IMR-90 (cell line): ENCODE measurements around the gene TCF4. TPM values are rescaled to one million over a fixed set of nuclear protein-coding genes. Genes with fewer than 3 reads are reported as not detected.

Experiments used
- ATAC-seq: fragments of 200-7000 bp; cut with Tn5 transposase; 2 replicates; pipeline ENCODE4 v1.9.1; 2020; ENCODE audit warnings: low read depth, mild to moderate bottlenecking, moderate library complexity
- BruUV-seq: library from RNA; stranded (reverse); fragments of 400-500 nt; replicated peaks from 2 replicates; lab custom pipeline; 2021; lab: Mats Ljungman, UMichigan
- CTCF ChIA-PET: fragments of 300-600 bp; formaldehyde crosslinking; extraction: SDS; loops from one replicate; lab custom pipeline; 2021; ENCODE audit warnings: antibody characterized with exemption; lab: Yijun Ruan, JAX
- POLR2A ChIA-PET: fragments of 300-600 bp; sonication (Branson Sonifier 250); formaldehyde crosslinking; loops from one replicate; lab custom pipeline; 2022; ENCODE audit warnings: antibody characterized with exemption; ENCODE audit not compliant: unreplicated experiment; lab: Charles Lee
- DNase-seq: peaks from one replicate; pipeline ENCODE4 v3.0.0; 2013
- H2AFZ ChIP-seq: replicated peaks from 2 replicates; pipeline ENCODE3; 2013; ENCODE audit warnings: low read length, mild to moderate bottlenecking; ENCODE audit not compliant: poor library complexity
- H2AK5ac ChIP-seq: 2 replicates; pipeline ENCODE4 v1.6.1; 2013; ENCODE audit warnings: low read depth, low read length, inconsistent platforms
- H2AK9ac ChIP-seq: replicated peaks from 2 replicates; pipeline ENCODE3; 2013; ENCODE audit warnings: mild to moderate bottlenecking, low read depth, low read length, moderate library complexity; ENCODE audit not compliant: poor library complexity
- H2BK120ac ChIP-seq: 2 replicates; pipeline ENCODE4 v1.6.1; 2013; ENCODE audit warnings: low read depth, low read length, inconsistent platforms
- H2BK15ac ChIP-seq: 3 replicates; pipeline ENCODE4 v1.6.1; 2013; ENCODE audit warnings: low read depth, low read length, inconsistent platforms
- H2BK20ac ChIP-seq: 2 replicates; pipeline ENCODE4 v1.6.1; 2013; ENCODE audit warnings: low read depth, mild to moderate bottlenecking, inconsistent platforms, low read length, moderate library complexity
- H2BK5ac ChIP-seq: 2 replicates; pipeline ENCODE4 v1.6.1; 2013; ENCODE audit warnings: mild to moderate bottlenecking, low read depth, low read length, inconsistent platforms; ENCODE audit not compliant: poor library complexity, severe bottlenecking
- H3K14ac ChIP-seq: replicated peaks from 2 replicates; pipeline ENCODE4 v1.6.1; 2013; ENCODE audit warnings: low read depth, low read length, inconsistent platforms
- H3K18ac ChIP-seq: 2 replicates; pipeline ENCODE4 v1.6.1; 2013; ENCODE audit warnings: low read depth, low read length, control low read depth
- H3K23ac ChIP-seq: 2 replicates; pipeline ENCODE4 v1.6.1; 2013; ENCODE audit warnings: low read depth, low read length, inconsistent platforms
- H3K27ac ChIP-seq: 2 replicates; pipeline ENCODE4 v1.5.1; 2013; ENCODE audit warnings: mild to moderate bottlenecking, control low read depth, low read length; ENCODE audit not compliant: insufficient read depth
- H3K27me3 ChIP-seq: 2 replicates; pipeline ENCODE4 v1.6.1; 2013; ENCODE audit warnings: low read length; ENCODE audit not compliant: control insufficient read depth, insufficient read depth
- H3K36me3 ChIP-seq: 2 replicates; pipeline ENCODE4 v1.6.1; 2013; ENCODE audit warnings: low read length, mixed read lengths; ENCODE audit not compliant: control insufficient read depth, insufficient read depth
- H3K4ac ChIP-seq: 2 replicates; pipeline ENCODE4 v1.6.1; 2013; ENCODE audit warnings: low read depth, low read length, inconsistent platforms
- H3K4me1 ChIP-seq: 2 replicates; pipeline ENCODE4 v1.6.1; 2013; ENCODE audit warnings: low read length, mixed read lengths; ENCODE audit not compliant: control insufficient read depth, insufficient read depth
- H3K4me2 ChIP-seq: 2 replicates; pipeline ENCODE4 v1.6.1; 2013; ENCODE audit warnings: low read depth, mild to moderate bottlenecking, control low read depth, low read length, moderate library complexity
- H3K4me3 ChIP-seq: 2 replicates; pipeline ENCODE4 v1.5.1; 2013; ENCODE audit warnings: low read depth, mild to moderate bottlenecking, control low read depth, low read length, moderate library complexity; ENCODE audit not compliant: insufficient read depth
- H3K56ac ChIP-seq: 2 replicates; pipeline ENCODE4 v1.6.1; 2013; ENCODE audit warnings: low read length, inconsistent platforms; ENCODE audit not compliant: insufficient read depth; ENCODE audit errors: extremely low read depth
- H3K79me1 ChIP-seq, 2 experiments: 2 replicates each; pipeline ENCODE4 v1.6.1; 2013; ENCODE audit warnings: low read length in 2 of 2, inconsistent platforms in 1 of 2, low read depth in 1 of 2
- H3K9ac ChIP-seq: 2 replicates; pipeline ENCODE4 v1.6.1; 2013; ENCODE audit warnings: low read depth, low read length, control low read depth
- H3K9me1 ChIP-seq: 2 replicates; pipeline ENCODE4 v1.6.1; 2013; ENCODE audit warnings: low read length, inconsistent platforms; ENCODE audit not compliant: insufficient read depth
- H3K9me3 ChIP-seq: 2 replicates; pipeline ENCODE4 v1.6.1; 2013; ENCODE audit warnings: low read length; ENCODE audit not compliant: control insufficient read depth, insufficient read depth
- H4K20me1 ChIP-seq: 2 replicates; pipeline ENCODE4 v1.6.1; 2013; ENCODE audit warnings: low read length, inconsistent platforms; ENCODE audit not compliant: insufficient read depth
- H4K5ac ChIP-seq: 2 replicates; pipeline ENCODE4 v1.6.1; 2013; ENCODE audit warnings: mild to moderate bottlenecking, low read depth, low read length, control low read depth
- H4K8ac ChIP-seq, 2 experiments: 2 replicates each; pipeline ENCODE4 v1.6.1; 2013; ENCODE audit warnings: low read depth in 2 of 2, low read length in 2 of 2, control low read depth in 1 of 2, inconsistent platforms in 1 of 2
- H4K91ac ChIP-seq: 2 replicates; pipeline ENCODE4 v1.6.1; 2013; ENCODE audit warnings: low read depth, low read length, inconsistent platforms; ENCODE audit not compliant: insufficient read depth
- BHLHE40 ChIP-seq: fragments of 150-350 bp; IDR thresholded peaks from 2 replicates; pipeline ENCODE4 v1.6.1; 2016; ENCODE audit warnings: mild to moderate bottlenecking, low read depth, low read length
- CEBPB ChIP-seq: IDR thresholded peaks from 2 replicates; pipeline ENCODE4 v1.6.1; 2012; ENCODE audit warnings: low read depth, low read length, improper control_type of control experiment
- CHD1 ChIP-seq: IDR thresholded peaks from 2 replicates; pipeline ENCODE4 v1.6.1; 2012; ENCODE audit warnings: low read depth, low read length, improper control_type of control experiment
- CTCF ChIP-seq: conservative IDR thresholded peaks from 2 replicates; pipeline ENCODE4 v1.5.1; 2012; ENCODE audit warnings: mild to moderate bottlenecking, low read depth, low read length, improper control_type of control experiment
- FOS ChIP-seq: fragments of 150-350 bp; IDR thresholded peaks from 2 replicates; pipeline ENCODE4 v1.6.1; 2016; ENCODE audit warnings: low read depth, low read length
- MAFK ChIP-seq: IDR thresholded peaks from 2 replicates; pipeline ENCODE4 v1.6.1; 2012; ENCODE audit warnings: low read depth, low read length, improper control_type of control experiment
- MAZ ChIP-seq: IDR thresholded peaks from 2 replicates; pipeline ENCODE4 v1.6.1; 2012; ENCODE audit warnings: low read depth, mild to moderate bottlenecking, low read length, improper control_type of control experiment, moderate library complexity, borderline replicate concordance
- MXI1 ChIP-seq: IDR thresholded peaks from 2 replicates; pipeline ENCODE4 v1.6.1; 2012; ENCODE audit warnings: low read depth, mild to moderate bottlenecking, low read length, moderate library complexity, borderline replicate concordance
- NFE2L2 ChIP-seq: fragments of 150-350 bp; IDR thresholded peaks from 2 replicates; pipeline ENCODE4 v1.6.1; 2016; ENCODE audit warnings: low read depth, mild to moderate bottlenecking, low read length
- POLR2A ChIP-seq: IDR thresholded peaks from 2 replicates; pipeline ENCODE4 v1.6.1; 2012; ENCODE audit warnings: mild to moderate bottlenecking, low read depth, low read length
- RAD21 ChIP-seq: IDR thresholded peaks from 2 replicates; pipeline ENCODE4 v1.6.1; 2012; ENCODE audit warnings: low read length, improper control_type of control experiment
- RCOR1 ChIP-seq: IDR thresholded peaks from 2 replicates; pipeline ENCODE4 v1.6.1; 2012; ENCODE audit warnings: mild to moderate bottlenecking, low read length, improper control_type of control experiment; ENCODE audit not compliant: insufficient replicate concordance
- RFX5 ChIP-seq: IDR thresholded peaks from 2 replicates; pipeline ENCODE4 v1.8.0; 2012; ENCODE audit warnings: low read depth, mild to moderate bottlenecking, low read length, moderate library complexity
- SMC3 ChIP-seq: fragments of 150-350 bp; IDR thresholded peaks from 2 replicates; pipeline ENCODE4 v1.6.1; 2016; ENCODE audit warnings: low read depth, mild to moderate bottlenecking, antibody characterized with exemption, low read length, moderate library complexity
- WGBS, 2 experiments: methylation state at CpG; one replicate each; pipeline versions ENCODE4 v1.1.5 to v1.1.7; 2013; ENCODE audit warnings: missing lambda C conversion rate in 2 of 2; ENCODE audit not compliant: insufficient read length in 1 of 2; ENCODE audit errors: extremely low coverage in 2 of 2; 5-methylcytosine and 5-hydroxymethylcytosine counted together
- dilution Hi-C: fragments of 300-500 bp; cut with HindIII; formaldehyde crosslinking; loops from one replicate; pipeline ENCODE4 v1.14.3; 2018; ENCODE audit warnings: low sequenced_read_pairs; ENCODE audit not compliant: unreplicated experiment
- in situ Hi-C: fragments of 300-500 bp; cut with MboI; formaldehyde crosslinking; loops from 3 replicates; pipeline ENCODE4 v1.14.3; 2019; ENCODE audit warnings: low sequenced_read_pairs, inconsistent platforms, mixed read lengths
- intact Hi-C: fragments of 100-400 bp; cut with micrococcal nuclease; formaldehyde crosslinking; loops from 2 replicates; pipeline ENCODE4 v1.10.0; 2022
- polyA plus RNA-seq, 3 experiments: library from polyadenylated mRNA; depleted of rRNA; stranded (reverse); fragments of >200 nt; gene quantifications; 2 replicates each; pipeline ENCODE4 v1.2.3, GENCODE V29; 2012; ENCODE audit warnings: low replicate concordance in 1 of 3
- total RNA-seq: library from RNA; depleted of rRNA; stranded (reverse); fragments of >200 nt; gene quantifications from 2 replicates; pipeline ENCODE4 v1.2.3, GENCODE V29; 2012
- TF ChIP-seq, protein P1 (sequence below): fragments of 150-350 bp; IDR thresholded peaks from 2 replicates; pipeline ENCODE4 v1.6.1; 2017; ENCODE audit warnings: mild to moderate bottlenecking, antibody characterized with exemption, low read length, low read depth
- TF ChIP-seq, protein P2 (sequence below): fragments of 150-350 bp; IDR thresholded peaks from 2 replicates; pipeline ENCODE4 v1.6.1; 2016; ENCODE audit warnings: low read depth, mild to moderate bottlenecking, low read length, moderate library complexity, borderline replicate concordance

Gene TCF4
- total and polyA plus RNA-seq, 2 of the 4 experiments (the other 2 are of a cell fraction) = 30.0 to 87.1 TPM

DNA sequence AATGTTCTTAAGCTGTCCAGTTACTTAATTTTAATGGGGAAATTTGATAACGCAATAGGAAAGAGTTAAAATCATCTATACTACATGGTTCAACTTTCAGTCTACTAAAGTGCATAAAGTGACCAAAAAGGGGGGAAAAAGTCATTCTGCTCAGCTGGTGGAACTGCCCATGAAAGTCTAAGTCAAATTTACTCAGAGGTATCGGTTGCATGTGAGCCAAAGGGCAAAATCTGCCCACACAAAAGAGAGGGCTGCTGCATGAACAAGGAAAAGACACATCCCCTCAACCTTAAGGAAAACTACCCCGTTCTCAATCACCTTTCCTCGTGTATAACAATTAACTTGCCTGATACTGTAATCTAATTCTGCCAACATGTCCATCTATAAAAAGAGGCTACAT is 126.1 kb downstream of the TCF4 start:
- no peak overlapping the region for H4K8ac ChIP-seq
- H3K9ac ChIP-seq = no peak overlapping the region
- no CpG with 5 or more reads among the region's 4 CpGs for WGBS, 2 experiments
- no peaks in the 10 kb centered on the region for H3K27me3 ChIP-seq
- no peak for DNase-seq
- H4K91ac ChIP-seq = no peak overlapping the region
- no peak overlapping the region for H3K14ac ChIP-seq
- H3K4me1 ChIP-seq = peaks cover 6% of the 10 kb centered on the region
- TF ChIP-seq, protein P1, sequence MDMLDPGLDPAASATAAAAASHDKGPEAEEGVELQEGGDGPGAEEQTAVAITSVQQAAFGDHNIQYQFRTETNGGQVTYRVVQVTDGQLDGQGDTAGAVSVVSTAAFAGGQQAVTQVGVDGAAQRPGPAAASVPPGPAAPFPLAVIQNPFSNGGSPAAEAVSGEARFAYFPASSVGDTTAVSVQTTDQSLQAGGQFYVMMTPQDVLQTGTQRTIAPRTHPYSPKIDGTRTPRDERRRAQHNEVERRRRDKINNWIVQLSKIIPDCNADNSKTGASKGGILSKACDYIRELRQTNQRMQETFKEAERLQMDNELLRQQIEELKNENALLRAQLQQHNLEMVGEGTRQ = no peak
- TF ChIP-seq FOS (no peak), RFX5 (no peak), RAD21 (no peak), POLR2A (no peak), RCOR1 (no peak), MXI1 (no peak), CHD1 (no peak), MAZ (no peak), MAFK (no peak), SMC3 (no peak), CTCF (no peak), NFE2L2 (no peak), BHLHE40 (no peak), CEBPB (no peak)
- TF ChIP-seq, protein P2, sequence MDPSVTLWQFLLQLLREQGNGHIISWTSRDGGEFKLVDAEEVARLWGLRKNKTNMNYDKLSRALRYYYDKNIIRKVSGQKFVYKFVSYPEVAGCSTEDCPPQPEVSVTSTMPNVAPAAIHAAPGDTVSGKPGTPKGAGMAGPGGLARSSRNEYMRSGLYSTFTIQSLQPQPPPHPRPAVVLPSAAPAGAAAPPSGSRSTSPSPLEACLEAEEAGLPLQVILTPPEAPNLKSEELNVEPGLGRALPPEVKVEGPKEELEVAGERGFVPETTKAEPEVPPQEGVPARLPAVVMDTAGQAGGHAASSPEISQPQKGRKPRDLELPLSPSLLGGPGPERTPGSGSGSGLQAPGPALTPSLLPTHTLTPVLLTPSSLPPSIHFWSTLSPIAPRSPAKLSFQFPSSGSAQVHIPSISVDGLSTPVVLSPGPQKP = no peak
- H2BK120ac ChIP-seq = no peak overlapping the region
- intact Hi-C loops = no loop called here
- no peak overlapping the region for H3K56ac ChIP-seq
- H4K20me1 ChIP-seq = no peaks in the 10 kb centered on the region; the same call in 1 of the 2 replicates
- H3K4me3 ChIP-seq = no peak overlapping the region
- H2AFZ ChIP-seq = no peak overlapping the region
- ChIA-PET POLR2A (no interaction called here), CTCF (no interaction called here)
- no peak overlapping the region for H3K27ac ChIP-seq
- dilution Hi-C loops = no loop called here
- H3K23ac ChIP-seq = no peak overlapping the region
- H2AK9ac ChIP-seq = no peak overlapping the region
- no peak overlapping the region for H2BK20ac ChIP-seq
- H2BK5ac ChIP-seq = no peak overlapping the region
- H3K18ac ChIP-seq = no peak overlapping the region
- no peak overlapping the region for H3K4me2 ChIP-seq
- peaks cover 17 to 62% of the 10 kb centered on the region in 2 experiments for H3K79me1 ChIP-seq
- H3K36me3 ChIP-seq = peaks cover 5% of the 10 kb centered on the region
- peaks cover 2% of the 10 kb centered on the region for H3K9me1 ChIP-seq
- no peak overlapping the region for H2BK15ac ChIP-seq
- H3K4ac ChIP-seq = no peak overlapping the region
- no peak overlapping the region for H2AK5ac ChIP-seq
- BruUV-seq = no TSS peak
- no peaks in the 10 kb centered on the region for H3K9me3 ChIP-seq
- in situ Hi-C loops = no loop called here
- ATAC-seq = no peak
- no peak overlapping the region for H4K5ac ChIP-seq
